ENCODE data around the gene PRODH2. TPM values are rescaled to one million over a fixed set of nuclear protein-coding genes. Genes with fewer than 3 reads are reported as not detected.
"Not testable (repeated sequence)": the region's sequence is repeated elsewhere in the genome, so short reads cannot be mapped to it uniquely, and the experiment has no call there.

Gene PRODH2
- polyA plus RNA-seq, 1 experiment = not detected

DNA sequence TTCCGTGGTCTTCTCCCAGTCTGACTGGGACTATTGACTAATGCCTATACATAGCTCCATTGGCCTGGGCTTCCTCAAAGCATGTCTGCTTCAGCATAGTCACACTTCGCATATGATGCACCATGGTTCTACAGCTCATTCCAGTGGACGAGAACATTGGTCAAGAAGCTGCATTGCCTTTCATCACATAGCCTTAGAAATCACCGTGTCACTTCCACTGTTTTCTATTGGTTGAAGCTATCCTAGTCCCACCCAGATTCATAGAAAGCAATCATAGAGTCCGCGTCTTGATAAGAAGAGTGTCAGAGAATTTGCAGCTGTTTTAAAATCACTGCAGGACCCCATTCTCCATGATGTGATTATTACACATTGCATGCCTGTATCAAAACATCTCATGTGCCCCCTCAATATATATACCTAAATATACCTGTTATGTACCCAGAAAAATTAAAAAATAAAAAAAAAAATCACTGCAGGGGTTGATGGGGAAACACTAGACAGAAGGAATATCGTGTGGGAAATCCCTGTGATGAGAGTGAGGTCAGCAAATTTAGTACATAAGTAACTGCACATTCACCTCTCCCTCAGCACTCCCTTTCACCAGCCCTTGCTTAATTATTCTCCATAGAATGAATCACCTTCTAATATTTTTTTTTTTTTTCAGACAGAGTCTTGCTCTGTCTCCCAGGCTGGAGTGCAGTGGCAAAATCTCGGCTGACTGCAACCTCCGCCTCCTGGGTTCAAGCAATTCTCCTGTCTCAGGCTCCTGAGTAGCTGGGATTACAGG lies 39.4 kb downstream of the PRODH2 start:
- POLR2A ChIA-PET = interaction anchor here (1.0 kb wide), 1 partner anchor 33 kb away, joined by 3 read pairs; no protein-coding TSS in a partner anchor
- TF ChIP-seq, protein P1, sequence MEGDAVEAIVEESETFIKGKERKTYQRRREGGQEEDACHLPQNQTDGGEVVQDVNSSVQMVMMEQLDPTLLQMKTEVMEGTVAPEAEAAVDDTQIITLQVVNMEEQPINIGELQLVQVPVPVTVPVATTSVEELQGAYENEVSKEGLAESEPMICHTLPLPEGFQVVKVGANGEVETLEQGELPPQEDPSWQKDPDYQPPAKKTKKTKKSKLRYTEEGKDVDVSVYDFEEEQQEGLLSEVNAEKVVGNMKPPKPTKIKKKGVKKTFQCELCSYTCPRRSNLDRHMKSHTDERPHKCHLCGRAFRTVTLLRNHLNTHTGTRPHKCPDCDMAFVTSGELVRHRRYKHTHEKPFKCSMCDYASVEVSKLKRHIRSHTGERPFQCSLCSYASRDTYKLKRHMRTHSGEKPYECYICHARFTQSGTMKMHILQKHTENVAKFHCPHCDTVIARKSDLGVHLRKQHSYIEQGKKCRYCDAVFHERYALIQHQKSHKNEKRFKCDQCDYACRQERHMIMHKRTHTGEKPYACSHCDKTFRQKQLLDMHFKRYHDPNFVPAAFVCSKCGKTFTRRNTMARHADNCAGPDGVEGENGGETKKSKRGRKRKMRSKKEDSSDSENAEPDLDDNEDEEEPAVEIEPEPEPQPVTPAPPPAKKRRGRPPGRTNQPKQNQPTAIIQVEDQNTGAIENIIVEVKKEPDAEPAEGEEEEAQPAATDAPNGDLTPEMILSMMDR (IDR thresholded peaks at IDR 0.05; ENCODE audit: low read depth, low read length) = no peak
- no peak for DNase-seq (ENCODE audit: low read depth, low spot score)
- Histone ChIP-seq H3K27ac (ENCODE audit: low read depth, low read length) (no peak overlapping the region), H3K9me3 (ENCODE audit: control insufficient read depth, insufficient read depth, low read length) (no peaks in the 10 kb centered on the region), H3K27me3 (ENCODE audit: control insufficient read depth, insufficient read depth, low read length) (no peaks in the 10 kb centered on the region), H3K4me3 (ENCODE audit: low read depth, low read length) (no peak overlapping the region)
- CTCF ChIA-PET = no interaction called here

DNA sequence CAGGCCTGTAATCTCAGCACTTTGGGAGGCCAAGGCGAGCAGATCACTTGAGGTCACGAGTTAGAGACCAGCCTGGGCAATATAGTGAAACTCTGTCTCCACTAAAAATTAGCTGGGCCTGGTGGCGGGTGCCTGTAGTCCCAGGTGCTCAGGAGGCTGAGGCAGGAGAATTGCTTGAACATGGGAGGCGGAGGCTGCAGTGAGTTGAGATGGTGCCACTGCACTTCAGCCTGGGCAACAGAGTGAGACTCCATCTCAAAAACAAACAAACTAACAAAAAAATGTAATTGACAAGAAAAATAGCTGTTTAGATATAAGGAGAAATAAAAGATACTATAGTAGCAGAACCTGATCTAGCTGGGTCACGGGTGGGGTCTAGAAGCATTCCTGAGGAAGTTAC lies 40.3 kb downstream of the PRODH2 start:
- POLR2A ChIA-PET = interaction anchor here (0.6 to 1.0 kb wide), 2 partner anchors 32 to 65 kb away, joined by 3 read pairs; no protein-coding TSS in a partner anchor
- H3K4me3 ChIP-seq (ENCODE audit: low read depth, low read length); CTCF ChIA-PET; H3K9me3 ChIP-seq (ENCODE audit: control insufficient read depth, insufficient read depth, low read length); H3K27me3 ChIP-seq (ENCODE audit: control insufficient read depth, insufficient read depth, low read length); H3K27ac ChIP-seq (ENCODE audit: low read depth, low read length); DNase-seq (ENCODE audit: low read depth, low spot score): not testable (repeated sequence)

- no peaks in the 10 kb centered on the region for H3K27me3 ChIP-seq (ENCODE audit: control insufficient read depth, insufficient read depth, low read length)
- ChIA-PET POLR2A (no interaction called here), CTCF (no interaction called here)
- no peak overlapping the region for H3K4me3 ChIP-seq (ENCODE audit: low read depth, low read length)
- TF ChIP-seq, protein P1 (IDR thresholded peaks at IDR 0.05; ENCODE audit: low read depth, low read length) = no peak
- DNase-seq (ENCODE audit: low read depth, low spot score) = no peak
- H3K9me3 ChIP-seq (ENCODE audit: control insufficient read depth, insufficient read depth, low read length) = no peaks in the 10 kb centered on the region
- H3K27ac ChIP-seq (ENCODE audit: low read depth, low read length) = no peak overlapping the region
Observed at GRCh38 chr19:35768082-35768421, 44.6 kb downstream of the PRODH2 start.

- H3K9me3 ChIP-seq (ENCODE audit: control insufficient read depth, insufficient read depth, low read length) = no peaks in the 10 kb centered on the region
- ChIA-PET POLR2A (interaction anchor here (0.6 kb wide), 1 partner anchor 227 kb away, joined by 4 read pairs; no protein-coding TSS in a partner anchor), CTCF (no interaction called here)
- no peaks in the 10 kb centered on the region for H3K27me3 ChIP-seq (ENCODE audit: control insufficient read depth, insufficient read depth, low read length)
- no peak overlapping the region for H3K27ac ChIP-seq (ENCODE audit: low read depth, low read length)
- TF ChIP-seq, protein P1 (IDR thresholded peaks at IDR 0.05; ENCODE audit: low read depth, low read length) = no peak
- no peak overlapping the region for H3K4me3 ChIP-seq (ENCODE audit: low read depth, low read length)
- DNase-seq (ENCODE audit: low read depth, low spot score) = no peak
Observed at GRCh38 chr19:35767288-35768081, 45.2 kb downstream of the PRODH2 start.

- ChIA-PET POLR2A (no interaction called here), CTCF (no interaction called here)
- Histone ChIP-seq H3K9me3 (ENCODE audit: control insufficient read depth, insufficient read depth, low read length) (no peaks in the 10 kb centered on the region), H3K4me3 (ENCODE audit: low read depth, low read length) (no peak overlapping the region), H3K27me3 (ENCODE audit: control insufficient read depth, insufficient read depth, low read length) (no peaks in the 10 kb centered on the region), H3K27ac (ENCODE audit: low read depth, low read length) (no peak overlapping the region)
- TF ChIP-seq, protein P1 (IDR thresholded peaks at IDR 0.05; ENCODE audit: low read depth, low read length) = no peak
- DNase-seq (ENCODE audit: low read depth, low spot score) = no peak
Observed at GRCh38 chr19:35766571-35767104, 46.0 kb downstream of the PRODH2 start.

All from AG04450 (cell line).